Measurements from ENCODE around the gene RNASEH1.

GRCh38 chr2:3535467-3535793 lies 22.7 kb downstream of the RNASEH1 start:
- TF ChIP-seq POLR2A (IDR thresholded peaks at IDR 0.05; ENCODE audit: low read depth, low read length) (no peak), POLR2AphosphoS5 (IDR thresholded peaks at IDR 0.05; ENCODE audit: low read depth, low read length) (no peak)

All from GM12891 (cell line).